ENCODE measurements around the gene HECW1.

HECW1 gene

GRCh38 chr7:43589728-43590127 lies 477.3 kb downstream of the HECW1 start:
- TF ChIP-seq CTCF (IDR thresholded peaks at IDR 0.05): no peak

- no peak for TF ChIP-seq CTCF (IDR thresholded peaks at IDR 0.05)
These were observed 478.6 kb downstream of the HECW1 start for GRCh38 chr7:43590862-43591557.

- TF ChIP-seq CTCF (IDR thresholded peaks at IDR 0.05): no peak
These were observed 479.2 kb downstream of the HECW1 start for GRCh38 chr7:43591558-43592180.

- TF ChIP-seq CTCF (IDR thresholded peaks at IDR 0.05): no peak
These were observed 479.9 kb downstream of the HECW1 start for GRCh38 chr7:43592326-43592725.

- no peak for TF ChIP-seq CTCF (IDR thresholded peaks at IDR 0.05)
These were observed 480.6 kb downstream of the HECW1 start for GRCh38 chr7:43593010-43593409.

GRCh38 chr7:43594020-43594419 lies 481.6 kb downstream of the HECW1 start:
- no peak for TF ChIP-seq CTCF (IDR thresholded peaks at IDR 0.05)

- TF ChIP-seq CTCF (IDR thresholded peaks at IDR 0.05): no peak
These were observed 487.6 kb downstream of the HECW1 start for GRCh38 chr7:43600056-43600455.

Measured in LNCAP (cell line).